GM12891 (cell line): Measurements from ENCODE around the gene GPR63.
A peak's percentile ranks its signal among the peaks of the same experiment; 100 is the strongest.

Experiments
- DNase-seq: peaks from one replicate; pipeline ENCODE4 v3.0.0; 2011; ENCODE audit warnings: low spot score; ENCODE audit not compliant: insufficient read length
- FAIRE-seq: peaks from 2 replicates; lab custom pipeline; 2011; peaks lifted over from hg19 to GRCh38; lab: Jason Lieb, UNC
- PAX5 ChIP-seq: IDR thresholded peaks from 2 replicates; pipeline ENCODE4 v1.6.1; 2011; ENCODE audit warnings: low read length, moderate library complexity, mild to moderate bottlenecking; ENCODE audit not compliant: insufficient read depth, severe bottlenecking
- POLR2A ChIP-seq: IDR thresholded peaks from 2 replicates; pipeline ENCODE4 v1.6.1; 2011; ENCODE audit warnings: low read depth, low read length, control low read depth
- POLR2AphosphoS5 ChIP-seq: IDR thresholded peaks from 2 replicates; pipeline ENCODE4 v1.6.1; 2011; ENCODE audit warnings: low read depth, low read length, control low read depth
- POU2F2 ChIP-seq: IDR thresholded peaks from 2 replicates; pipeline ENCODE4 v1.6.1; 2011; ENCODE audit warnings: low read depth, mild to moderate bottlenecking, control low read depth, low read length, moderate library complexity
- SPI1 ChIP-seq: IDR thresholded peaks from 2 replicates; pipeline ENCODE4 v1.6.1; 2011; ENCODE audit warnings: low read depth, low read length, control low read depth
- TAF1 ChIP-seq: IDR thresholded peaks from 2 replicates; pipeline ENCODE4 v1.6.1; 2011; ENCODE audit warnings: low read depth, low read length, control low read depth

GPR63 gene

GRCh38 chr6:96823743-96824142 lies 13.5 kb downstream of the GPR63 start:
- TF ChIP-seq TAF1, result no peak
- no peak for TF ChIP-seq POLR2A
- no peak for TF ChIP-seq POU2F2
- no peak for TF ChIP-seq PAX5
- no peak for TF ChIP-seq SPI1
- no peak for TF ChIP-seq POLR2AphosphoS5
- FAIRE-seq (no peak), DNase-seq (no peak)

GRCh38 chr6:96821034-96821433 lies 16.2 kb downstream of the GPR63 start:
- TF ChIP-seq SPI1, result no peak
- no peak for TF ChIP-seq PAX5
- no peak for TF ChIP-seq POLR2A
- TF ChIP-seq POU2F2, result no peak
- TF ChIP-seq TAF1, result no peak
- TF ChIP-seq POLR2AphosphoS5, result no peak
- DNase-seq, result no peak
- FAIRE-seq, result peak; percentile 31

- no peak for FAIRE-seq
- no peak for DNase-seq
- TF ChIP-seq POLR2AphosphoS5, result no peak
- TF ChIP-seq SPI1, result no peak
- TF ChIP-seq PAX5, result no peak
- no peak for TF ChIP-seq POU2F2
- TF ChIP-seq POLR2A, result no peak
- TF ChIP-seq TAF1, result no peak
Measured at GRCh38 chr6:96816301-96816817, 20.9 kb downstream of the GPR63 start.

- no peak for FAIRE-seq
- TF ChIP-seq POLR2AphosphoS5 (no peak), POLR2A (no peak), SPI1 (no peak), TAF1 (no peak), POU2F2 (no peak), PAX5 (no peak)
- DNase-seq, result no peak
Measured at GRCh38 chr6:96814625-96815024, 22.7 kb downstream of the GPR63 start.

- no peak for DNase-seq
- FAIRE-seq, result no peak
- no peak for TF ChIP-seq SPI1
- TF ChIP-seq TAF1, result no peak
- TF ChIP-seq POLR2A, result no peak
- no peak for TF ChIP-seq PAX5
- no peak for TF ChIP-seq POLR2AphosphoS5
- TF ChIP-seq POU2F2, result no peak
Measured at GRCh38 chr6:96812077-96812703, 25.1 kb downstream of the GPR63 start.

- no peak for FAIRE-seq
- TF ChIP-seq SPI1, result no peak
- no peak for TF ChIP-seq POU2F2
- TF ChIP-seq PAX5, result no peak
- no peak for TF ChIP-seq TAF1
- no peak for TF ChIP-seq POLR2AphosphoS5
- no peak for TF ChIP-seq POLR2A
Measured at GRCh38 chr6:96811670-96812069, 25.6 kb downstream of the GPR63 start.

GRCh38 chr6:96811136-96811535 lies 26.1 kb downstream of the GPR63 start:
- no peak for FAIRE-seq
- TF ChIP-seq POU2F2 (no peak), TAF1 (no peak)
- no peak for DNase-seq

More at GRCh38 chr6:96811670-96812069, 25.6 kb downstream of the GPR63 start:
- DNase-seq, result no peak

- no peak for TF ChIP-seq SPI1
- no peak for TF ChIP-seq PAX5
- TF ChIP-seq POU2F2, result no peak
- no peak for TF ChIP-seq TAF1
- TF ChIP-seq POLR2AphosphoS5, result no peak
- no peak for TF ChIP-seq POLR2A
- FAIRE-seq (peak; percentile 35), DNase-seq (no peak)
Measured at GRCh38 chr6:96809119-96809518, 28.2 kb downstream of the GPR63 start.

GRCh38 chr6:96803106-96803481 lies 34.2 kb downstream of the GPR63 start:
- no peak for DNase-seq
- TF ChIP-seq SPI1, result no peak
- no peak for TF ChIP-seq POU2F2
- TF ChIP-seq POLR2AphosphoS5, result no peak
- no peak for TF ChIP-seq PAX5
- no peak for TF ChIP-seq POLR2A
- TF ChIP-seq TAF1, result no peak
- FAIRE-seq, result no peak

GRCh38 chr6:96795481-96795880 lies 41.8 kb downstream of the GPR63 start:
- TF ChIP-seq POU2F2, result no peak
- no peak for TF ChIP-seq POLR2AphosphoS5
- no peak for TF ChIP-seq PAX5
- peak; percentile 79 for TF ChIP-seq SPI1
- peak; percentile 23 for FAIRE-seq
- DNase-seq, result no peak

GRCh38 chr6:96794980-96795379 lies 42.3 kb downstream of the GPR63 start:
- DNase-seq (no peak), FAIRE-seq (no peak)
- TF ChIP-seq POU2F2, result no peak
- no peak for TF ChIP-seq PAX5
